DOHH2 (cell line): ENCODE results near the gene SLC44A3.

Source experiments
- H3F3A ChIP-seq: fragments of 200-600 bp; sonication (generic), shearing (Covaris generic); 2 replicates; pipeline ENCODE4 v1.6.0; 2016; ENCODE audit warnings: antibody characterized with exemption, mild to moderate bottlenecking; ENCODE audit not compliant: control insufficient read depth, insufficient read depth
- H3K27ac ChIP-seq: fragments of 200-600 bp; sonication (generic); 2 replicates; pipeline ENCODE4 v1.5.1; 2014; ENCODE audit warnings: low read depth, mild to moderate bottlenecking, low read length, moderate library complexity
- H3K27me3 ChIP-seq: fragments of 200-600 bp; sonication (generic); 2 replicates; pipeline ENCODE4 v1.6.1; 2014; ENCODE audit warnings: mild to moderate bottlenecking, low read length, mixed read lengths; ENCODE audit not compliant: control insufficient read depth
- H3K36me3 ChIP-seq: fragments of 200-600 bp; sonication (generic); 2 replicates; pipeline ENCODE4 v1.6.1; 2014; ENCODE audit warnings: mild to moderate bottlenecking, low read length, moderate library complexity, mixed read lengths; ENCODE audit not compliant: control insufficient read depth
- H3K4me1 ChIP-seq: fragments of 200-600 bp; sonication (generic); 2 replicates; pipeline ENCODE4 v1.6.1; 2014; ENCODE audit warnings: mild to moderate bottlenecking, low read length, mixed read lengths; ENCODE audit not compliant: control insufficient read depth
- H3K4me2 ChIP-seq: fragments of 200-600 bp; sonication (generic); 2 replicates; pipeline ENCODE4 v1.6.0; 2014; ENCODE audit warnings: mild to moderate bottlenecking, low read length, moderate library complexity
- H3K4me3 ChIP-seq: fragments of 200-600 bp; sonication (generic); 2 replicates; pipeline ENCODE4 v1.5.1; 2014; ENCODE audit warnings: mild to moderate bottlenecking, low read length, mixed read lengths
- H3K79me2 ChIP-seq: fragments of 200-600 bp; sonication (generic); 2 replicates; pipeline ENCODE4 v1.6.1; 2014; ENCODE audit warnings: mild to moderate bottlenecking, low read length, mixed read lengths; ENCODE audit not compliant: control insufficient read depth
- H3K9me2 ChIP-seq: fragments of 200-600 bp; sonication (generic); replicated peaks from 2 replicates; pipeline ENCODE4 v1.6.1; 2014; ENCODE audit warnings: mild to moderate bottlenecking, low read length, mixed read lengths; ENCODE audit not compliant: control insufficient read depth
- H3K9me3 ChIP-seq: fragments of 200-600 bp; sonication (generic); 2 replicates; pipeline ENCODE4 v1.6.1; 2014; ENCODE audit warnings: antibody characterized with exemption, low read length, mixed read lengths; ENCODE audit not compliant: control insufficient read depth, insufficient read depth
- H4K20me1 ChIP-seq: fragments of 200-600 bp; sonication (generic); 2 replicates; pipeline ENCODE4 v1.6.0; 2014; ENCODE audit warnings: low read depth, mild to moderate bottlenecking, antibody characterized with exemption, low read length, moderate library complexity; ENCODE audit not compliant: control insufficient read depth, insufficient read depth
- EZH2phosphoT487 ChIP-seq: fragments of 200-600 bp; sonication (generic); IDR thresholded peaks from 2 replicates; pipeline ENCODE4 v1.6.1; 2017; ENCODE audit warnings: borderline replicate concordance, mild to moderate bottlenecking, antibody characterized with exemption, low read length, moderate library complexity, mixed read lengths
- TF ChIP-seq, protein P1 (sequence below): fragments of 200-600 bp; sonication (generic); IDR thresholded peaks from one replicate; pipeline ENCODE4 v1.5.1; 2014; ENCODE audit warnings: antibody characterized with exemption, mild to moderate bottlenecking, low read depth, low read length; ENCODE audit not compliant: poor library complexity, severe bottlenecking

Gene SLC44A3

DNA sequence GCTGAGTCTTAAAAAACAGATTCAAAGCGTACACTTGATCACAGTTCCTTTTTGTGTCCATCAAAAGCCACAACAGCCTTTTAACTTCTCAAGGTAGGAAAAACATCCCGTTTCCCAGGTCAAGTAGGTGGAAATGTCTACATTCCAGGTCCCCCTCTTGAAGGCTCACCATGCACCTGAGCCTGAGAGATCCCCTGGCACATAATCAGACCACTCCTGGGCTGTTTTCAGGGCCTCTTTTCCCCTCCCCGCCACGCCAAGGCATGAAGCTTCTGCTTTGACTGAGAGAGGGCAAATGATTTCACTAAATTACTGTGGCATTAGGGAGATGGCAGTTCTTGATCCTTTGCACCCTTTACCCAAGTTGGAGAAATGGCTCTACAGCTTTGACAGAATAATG lies 85.0 kb downstream of the SLC44A3 start:
- Histone ChIP-seq H4K20me1 (no peaks in the 10 kb centered on the region), H3K9me3 (no peaks in the 10 kb centered on the region), H3K27ac (no peak overlapping the region), H3K79me2 (no peaks in the 10 kb centered on the region), H3K27me3 (peaks cover 6% of the 10 kb centered on the region), H3K4me2 (no peak overlapping the region), H3F3A (no peaks in the 10 kb centered on the region), H3K4me1 (no peaks in the 10 kb centered on the region), H3K4me3 (no peak overlapping the region), H3K9me2 (no peaks in the 10 kb centered on the region), H3K36me3 (no peaks in the 10 kb centered on the region)
- no peak for TF ChIP-seq EZH2phosphoT487
- TF ChIP-seq, protein P1, sequence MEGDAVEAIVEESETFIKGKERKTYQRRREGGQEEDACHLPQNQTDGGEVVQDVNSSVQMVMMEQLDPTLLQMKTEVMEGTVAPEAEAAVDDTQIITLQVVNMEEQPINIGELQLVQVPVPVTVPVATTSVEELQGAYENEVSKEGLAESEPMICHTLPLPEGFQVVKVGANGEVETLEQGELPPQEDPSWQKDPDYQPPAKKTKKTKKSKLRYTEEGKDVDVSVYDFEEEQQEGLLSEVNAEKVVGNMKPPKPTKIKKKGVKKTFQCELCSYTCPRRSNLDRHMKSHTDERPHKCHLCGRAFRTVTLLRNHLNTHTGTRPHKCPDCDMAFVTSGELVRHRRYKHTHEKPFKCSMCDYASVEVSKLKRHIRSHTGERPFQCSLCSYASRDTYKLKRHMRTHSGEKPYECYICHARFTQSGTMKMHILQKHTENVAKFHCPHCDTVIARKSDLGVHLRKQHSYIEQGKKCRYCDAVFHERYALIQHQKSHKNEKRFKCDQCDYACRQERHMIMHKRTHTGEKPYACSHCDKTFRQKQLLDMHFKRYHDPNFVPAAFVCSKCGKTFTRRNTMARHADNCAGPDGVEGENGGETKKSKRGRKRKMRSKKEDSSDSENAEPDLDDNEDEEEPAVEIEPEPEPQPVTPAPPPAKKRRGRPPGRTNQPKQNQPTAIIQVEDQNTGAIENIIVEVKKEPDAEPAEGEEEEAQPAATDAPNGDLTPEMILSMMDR, result no peak

DNA sequence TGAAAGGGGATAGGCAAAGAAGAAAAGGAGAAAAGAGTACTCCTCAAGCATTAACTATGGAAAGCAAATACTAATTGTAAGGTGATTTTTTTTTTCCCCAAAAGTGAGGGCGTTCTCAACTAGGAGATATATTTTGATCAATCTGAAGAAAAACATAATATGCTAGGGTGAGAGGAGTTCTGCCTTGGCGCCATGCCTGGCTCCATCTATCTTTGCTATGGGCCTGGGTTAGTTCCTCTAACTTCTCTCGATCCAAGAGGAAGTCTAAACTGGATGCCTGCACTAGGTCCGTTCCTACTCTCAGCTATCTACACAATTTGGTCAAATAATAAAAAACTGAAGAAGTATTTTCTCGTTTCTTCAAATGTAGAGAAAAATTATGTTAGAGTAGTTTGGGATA lies 86.2 kb downstream of the SLC44A3 start:
- H3K79me2 ChIP-seq, result no peaks in the 10 kb centered on the region
- no peak overlapping the region for H3K4me2 ChIP-seq
- H3K27ac ChIP-seq, result no peak overlapping the region
- no peaks in the 10 kb centered on the region for H4K20me1 ChIP-seq
- H3F3A ChIP-seq, result no peaks in the 10 kb centered on the region
- no peaks in the 10 kb centered on the region for H3K36me3 ChIP-seq
- no peak overlapping the region for H3K4me3 ChIP-seq
- H3K4me1 ChIP-seq, result no peaks in the 10 kb centered on the region
- H3K9me3 ChIP-seq, result no peaks in the 10 kb centered on the region
- H3K9me2 ChIP-seq, result no peaks in the 10 kb centered on the region
- peaks cover 4% of the 10 kb centered on the region; the same call in 1 of the 2 replicates for H3K27me3 ChIP-seq
- TF ChIP-seq, protein P1, result no peak
- TF ChIP-seq EZH2phosphoT487, result no peak

DNA sequence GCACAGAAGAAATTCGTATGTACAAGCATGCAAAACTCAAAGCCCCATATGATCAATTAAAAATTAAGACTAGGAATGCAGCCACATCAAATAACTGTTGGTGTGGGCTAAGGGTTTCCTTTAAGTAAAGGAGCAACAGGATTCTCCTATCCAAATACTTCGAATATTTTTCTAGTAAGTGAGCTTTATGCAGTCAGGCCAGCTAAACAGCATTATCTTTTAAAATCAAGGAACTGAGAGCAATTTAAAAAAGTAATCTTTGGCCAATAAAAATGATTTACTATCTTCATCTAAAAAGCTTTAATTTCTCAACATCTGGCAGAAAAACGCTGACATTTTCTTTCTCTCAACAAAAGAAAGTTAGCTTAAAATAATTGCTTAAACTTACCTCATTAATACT lies 87.0 kb downstream of the SLC44A3 start:
- H3K27me3 ChIP-seq, result peaks cover 4% of the 10 kb centered on the region; the same call in 1 of the 2 replicates
- no peaks in the 10 kb centered on the region for H3K4me1 ChIP-seq
- H4K20me1 ChIP-seq, result no peaks in the 10 kb centered on the region
- TF ChIP-seq EZH2phosphoT487, result no peak
- TF ChIP-seq, protein P1, result no peak
- H3K9me2 ChIP-seq, result no peaks in the 10 kb centered on the region
- no peaks in the 10 kb centered on the region for H3K79me2 ChIP-seq
- no peak overlapping the region for H3K27ac ChIP-seq
- H3K4me2 ChIP-seq, result no peak overlapping the region
- H3K36me3 ChIP-seq, result no peaks in the 10 kb centered on the region
- H3K9me3 ChIP-seq, result no peaks in the 10 kb centered on the region
- H3F3A ChIP-seq, result no peaks in the 10 kb centered on the region
- no peak overlapping the region for H3K4me3 ChIP-seq

DNA sequence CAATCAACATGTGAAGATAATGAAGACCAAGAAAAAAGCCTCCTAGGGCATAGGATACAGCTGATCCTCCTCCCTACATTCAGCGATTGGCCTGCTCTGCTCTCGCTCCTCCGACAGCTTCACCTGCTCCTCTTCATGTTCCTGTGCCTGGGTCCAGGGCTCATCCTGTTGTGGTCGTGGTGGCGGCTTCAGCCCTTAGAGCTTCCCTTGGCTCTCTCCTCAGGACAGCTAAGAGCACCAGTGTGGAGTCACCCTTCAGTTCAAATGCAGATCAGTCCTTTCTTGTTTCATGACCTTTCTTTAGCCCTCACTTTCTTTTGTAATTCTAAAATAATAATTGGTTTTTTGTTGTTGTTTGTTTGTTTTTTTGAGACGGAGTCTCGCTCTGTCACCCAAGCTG lies 88.0 kb downstream of the SLC44A3 start:
- Histone ChIP-seq H3K9me2 (no peaks in the 10 kb centered on the region), H3K27me3 (peaks cover 4% of the 10 kb centered on the region; the same call in 1 of the 2 replicates), H3K4me3 (no peak overlapping the region), H3K4me1 (no peaks in the 10 kb centered on the region), H3F3A (no peaks in the 10 kb centered on the region), H3K9me3 (no peaks in the 10 kb centered on the region), H3K27ac (no peak overlapping the region), H3K4me2 (no peak overlapping the region), H3K79me2 (no peaks in the 10 kb centered on the region), H3K36me3 (no peaks in the 10 kb centered on the region), H4K20me1 (no peaks in the 10 kb centered on the region)
- TF ChIP-seq, protein P1, result no peak
- TF ChIP-seq EZH2phosphoT487, result no peak
